Spleen (tissue), 7 donors: ENCODE data around the gene TEDC1.

ENCODE experiments used
- POLR2A ChIP-seq, 3 donors: fragments of 450-650 bp; IDR thresholded peaks; one replicate each; pipeline ENCODE4 v1.5.1; 2017; ENCODE audit warnings: antibody characterized with exemption in 3 of 3, mild to moderate bottlenecking in 1 of 3
- POLR2AphosphoS5 ChIP-seq, 3 donors: sonication (generic); formaldehyde crosslinking; IDR thresholded peaks; one replicate each; pipeline ENCODE4 v1.5.1; 2017; ENCODE audit warnings: antibody characterized with exemption in 3 of 3
- TF ChIP-seq, protein P1 (sequence below), 11 experiments: fragments of 200-600 bp in 7 of 11; fragments of 450-650 bp in 4 of 11; sonication (generic) in 4 of 11; IDR thresholded peaks in 8 of 11; conservative IDR thresholded peaks in 3 of 11; 1 replicate in 7 of 11; 2 replicates in 4 of 11; pipeline versions ENCODE4 v1.4.0 to v1.8.0; 2016 to 2021; ENCODE audit warnings: antibody characterized with exemption in 11 of 11, inconsistent platforms in 4 of 11, mild to moderate bottlenecking in 1 of 11
- donor health status: DM: no; HTN: no; CAD: no; lungs with moderate emphysema.
- donor health status: DM: no; HTN: no; CAD: no.
- donor health status: DM: no; HTN: no; CAD: no.

DNA sequence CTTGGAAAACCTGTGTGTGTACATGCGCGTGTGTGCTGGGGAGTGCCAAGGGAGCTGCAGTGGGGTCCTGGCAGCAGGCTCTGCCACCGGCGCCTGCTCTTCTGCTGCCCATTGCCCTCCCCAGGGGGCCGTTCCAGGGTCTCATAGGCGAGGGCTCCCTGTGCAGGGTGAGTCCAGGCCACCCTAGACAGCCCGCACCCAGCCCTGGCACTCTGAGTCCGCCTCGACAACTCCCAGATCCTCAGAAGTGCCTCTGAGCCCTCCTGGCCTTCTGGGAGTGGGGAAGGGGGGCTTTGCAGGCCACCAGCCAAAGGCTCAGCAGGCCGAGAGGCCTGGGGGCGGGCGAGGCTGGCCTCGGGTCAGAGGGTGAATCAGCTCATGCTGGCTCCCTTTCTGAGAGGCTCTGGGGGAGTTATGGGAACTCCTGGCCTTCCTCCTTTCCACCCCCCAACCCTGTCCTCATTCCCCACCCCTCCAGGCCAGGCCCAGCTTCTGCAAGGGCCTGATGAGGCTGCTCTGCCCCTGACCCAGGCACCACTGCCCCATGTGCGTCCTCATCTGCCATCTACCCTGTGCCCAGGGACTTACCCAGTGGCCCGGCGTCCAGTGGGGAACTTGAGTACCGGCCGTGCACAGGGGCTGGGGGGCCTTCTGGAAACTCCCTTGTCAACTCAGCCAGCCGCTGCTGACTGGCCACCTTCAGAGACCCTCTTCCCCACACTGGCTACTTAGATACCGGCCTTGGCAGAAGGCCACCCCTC lies 2.1 kb upstream of the TEDC1 start:
- TF ChIP-seq, protein P1, sequence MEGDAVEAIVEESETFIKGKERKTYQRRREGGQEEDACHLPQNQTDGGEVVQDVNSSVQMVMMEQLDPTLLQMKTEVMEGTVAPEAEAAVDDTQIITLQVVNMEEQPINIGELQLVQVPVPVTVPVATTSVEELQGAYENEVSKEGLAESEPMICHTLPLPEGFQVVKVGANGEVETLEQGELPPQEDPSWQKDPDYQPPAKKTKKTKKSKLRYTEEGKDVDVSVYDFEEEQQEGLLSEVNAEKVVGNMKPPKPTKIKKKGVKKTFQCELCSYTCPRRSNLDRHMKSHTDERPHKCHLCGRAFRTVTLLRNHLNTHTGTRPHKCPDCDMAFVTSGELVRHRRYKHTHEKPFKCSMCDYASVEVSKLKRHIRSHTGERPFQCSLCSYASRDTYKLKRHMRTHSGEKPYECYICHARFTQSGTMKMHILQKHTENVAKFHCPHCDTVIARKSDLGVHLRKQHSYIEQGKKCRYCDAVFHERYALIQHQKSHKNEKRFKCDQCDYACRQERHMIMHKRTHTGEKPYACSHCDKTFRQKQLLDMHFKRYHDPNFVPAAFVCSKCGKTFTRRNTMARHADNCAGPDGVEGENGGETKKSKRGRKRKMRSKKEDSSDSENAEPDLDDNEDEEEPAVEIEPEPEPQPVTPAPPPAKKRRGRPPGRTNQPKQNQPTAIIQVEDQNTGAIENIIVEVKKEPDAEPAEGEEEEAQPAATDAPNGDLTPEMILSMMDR (IDR thresholded peaks at IDR 0.05 in 8 of 11, conservative IDR thresholded peaks at IDR 0.05 in 3 of 11) = no peak
- no peak for TF ChIP-seq POLR2A (IDR thresholded peaks at IDR 0.05)
- no peak for TF ChIP-seq POLR2AphosphoS5 (IDR thresholded peaks at IDR 0.05)
